ENCODE data around the gene KCNQ1. TPM values are rescaled to one million over a fixed set of nuclear protein-coding genes. Genes with fewer than 3 reads are reported as not detected.

KCNQ1 gene
- total RNA-seq, 1 donor from 2014 or later = 4.8 TPM

GRCh38 chr11:2398664-2399355, 46.0 kb upstream of the KCNQ1 start:
- H3K9me3 Mint-ChIP-seq = no peaks in the 10 kb centered on the region
- H3K36me3 Mint-ChIP-seq = peaks cover 3% of the 10 kb centered on the region
- H3K27me3 Mint-ChIP-seq = no peaks in the 10 kb centered on the region
- H3K4me3 Mint-ChIP-seq = peak overlapping the region; percentile 91
- DNase-seq (ENCODE audit: extremely low spot score, unreplicated experiment) = no peak
- TF ChIP-seq CTCF (conservative IDR thresholded peaks at IDR 0.05) = no peak
- H3K4me1 Mint-ChIP-seq (ENCODE audit: unreplicated experiment) = peaks cover 4% of the 10 kb centered on the region
- peak overlapping the region; percentile 70 for H3K27ac Mint-ChIP-seq

DNA sequence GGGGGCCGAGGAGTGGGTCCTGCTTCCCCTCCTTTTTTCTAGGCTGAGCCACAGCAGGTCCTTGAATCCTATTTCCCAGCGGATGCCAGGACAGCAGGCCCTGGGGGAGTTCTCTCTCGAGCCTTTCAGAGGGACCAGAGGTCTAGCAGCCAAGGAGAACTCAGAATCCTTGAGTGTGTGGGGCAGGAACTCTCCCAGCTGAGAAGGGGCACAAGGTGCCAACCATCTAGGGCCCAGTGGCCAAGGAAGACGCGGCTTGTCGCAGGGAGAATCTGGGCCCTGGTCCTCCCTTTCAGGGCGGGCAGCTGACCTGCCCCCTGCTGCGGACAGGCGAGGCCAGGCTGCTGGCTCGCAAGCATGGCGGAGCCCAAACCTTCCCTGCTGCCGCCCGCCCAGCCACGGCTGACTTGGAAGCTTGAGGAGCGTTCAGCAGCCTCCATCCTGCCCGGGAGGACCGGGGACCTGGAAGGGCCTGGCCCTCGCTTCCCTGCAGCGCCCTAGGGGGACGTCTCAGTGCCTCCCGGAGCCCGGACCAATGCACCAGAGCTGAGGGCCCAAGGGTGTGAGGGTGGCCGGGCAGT, 45.2 kb upstream of the KCNQ1 start:
- peaks cover 3% of the 10 kb centered on the region for H3K36me3 Mint-ChIP-seq
- no peak for TF ChIP-seq CTCF (conservative IDR thresholded peaks at IDR 0.05)
- H3K4me1 Mint-ChIP-seq (ENCODE audit: unreplicated experiment) = peaks cover 4% of the 10 kb centered on the region
- DNase-seq (ENCODE audit: extremely low spot score, unreplicated experiment) = no peak
- H3K27ac Mint-ChIP-seq = peak overlapping the region; percentile 70
- H3K9me3 Mint-ChIP-seq = no peaks in the 10 kb centered on the region
- peak overlapping the region; percentile 91 for H3K4me3 Mint-ChIP-seq
- H3K27me3 Mint-ChIP-seq = no peaks in the 10 kb centered on the region

GRCh38 chr11:2400069-2400761, 44.6 kb upstream of the KCNQ1 start, which contains the start of gene TSSC4:
Gene TSSC4, plus strand, starts transcription at chr11:2400750. Its CDS starts 1,884 bp downstream, at chr11:2402634.
- H3K36me3 Mint-ChIP-seq = peaks cover 3% of the 10 kb centered on the region
- DNase-seq (ENCODE audit: extremely low spot score, unreplicated experiment) = peak; percentile 100
- H3K27me3 Mint-ChIP-seq = no peaks in the 10 kb centered on the region
- TF ChIP-seq CTCF (conservative IDR thresholded peaks at IDR 0.05) = peak; percentile 99
- peak within 1 kb of the TSS; percentile 95 for H3K27ac Mint-ChIP-seq
- H3K9me3 Mint-ChIP-seq = no peaks in the 10 kb centered on the region
- peak within 1 kb of the TSS; percentile 91 for H3K4me3 Mint-ChIP-seq
- peaks cover 4% of the 10 kb centered on the region for H3K4me1 Mint-ChIP-seq (ENCODE audit: unreplicated experiment)

GRCh38 chr11:2400762-2401435, 43.9 kb upstream of the KCNQ1 start:
- Mint-ChIP-seq H3K36me3 (peaks cover 3% of the 10 kb centered on the region), H3K9me3 (no peaks in the 10 kb centered on the region), H3K27me3 (no peaks in the 10 kb centered on the region), H3K4me3 (peak overlapping the region; percentile 91), H3K27ac (peak overlapping the region; percentile 95), H3K4me1 (ENCODE audit: unreplicated experiment) (peaks cover 4% of the 10 kb centered on the region)
- DNase-seq (ENCODE audit: extremely low spot score, unreplicated experiment) = no peak
- TF ChIP-seq CTCF (conservative IDR thresholded peaks at IDR 0.05) = no peak

DNA sequence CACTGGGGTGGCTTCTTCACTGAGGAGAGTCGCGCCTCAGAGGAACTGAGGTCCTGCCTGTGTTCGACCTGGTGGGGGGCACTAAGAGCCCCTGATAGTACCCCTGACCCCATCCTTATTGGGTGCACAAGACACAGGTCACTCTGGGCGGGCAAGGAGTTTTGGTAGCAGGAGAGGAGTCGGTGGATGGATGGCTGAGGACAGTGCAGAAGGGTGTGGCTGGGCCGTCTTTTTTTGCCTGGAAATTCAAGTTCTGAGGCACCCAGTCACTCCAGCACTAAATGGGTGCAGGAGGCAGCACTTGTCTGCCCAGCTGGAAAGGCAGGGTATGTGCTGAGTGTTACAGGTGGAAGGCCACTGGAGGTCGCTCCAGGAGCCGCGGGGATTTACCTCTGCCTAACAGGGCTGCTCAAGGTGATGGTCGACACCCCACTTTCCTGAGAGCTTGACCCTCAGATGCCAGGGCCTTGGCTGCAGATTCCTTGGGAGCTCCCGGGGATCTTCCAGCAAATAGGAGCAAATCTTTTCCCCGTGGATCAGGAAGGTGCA, 43.3 kb upstream of the KCNQ1 start:
- H3K27ac Mint-ChIP-seq = peak overlapping the region; percentile 95
- peak overlapping the region; percentile 91 for H3K4me3 Mint-ChIP-seq
- no peak for TF ChIP-seq CTCF (conservative IDR thresholded peaks at IDR 0.05)
- H3K36me3 Mint-ChIP-seq = peaks cover 3% of the 10 kb centered on the region
- H3K4me1 Mint-ChIP-seq (ENCODE audit: unreplicated experiment) = peaks cover 4% of the 10 kb centered on the region
- H3K27me3 Mint-ChIP-seq = no peaks in the 10 kb centered on the region
- no peak for DNase-seq (ENCODE audit: extremely low spot score, unreplicated experiment)
- H3K9me3 Mint-ChIP-seq = no peaks in the 10 kb centered on the region

Data from type B pancreatic cell (in vitro differentiated cells).